MM.1S (cell line): ENCODE data around the gene ZNF516.

Source experiments
- DNase-seq: peaks from one replicate; pipeline ENCODE4 v3.0.0-alpha.2; 2015
- H2AFZ ChIP-seq: fragments of 300-600 bp; sonication (generic); 2 replicates; pipeline ENCODE4 v1.6.0; 2016; ENCODE audit warnings: antibody characterized with exemption, low read length
- H3F3A ChIP-seq: fragments of 300-600 bp; sonication (generic); 2 replicates; pipeline ENCODE4 v1.6.1; 2016; ENCODE audit warnings: mild to moderate bottlenecking, antibody characterized with exemption, low read length, moderate library complexity, mixed read lengths; ENCODE audit not compliant: insufficient read depth
- H3K27ac ChIP-seq: fragments of 300-600 bp; sonication (generic); 2 replicates; pipeline ENCODE4 v1.5.1; 2016; ENCODE audit warnings: mild to moderate bottlenecking, low read length
- H3K27me3 ChIP-seq: fragments of 300-600 bp; sonication (generic); replicated peaks from 2 replicates; pipeline ENCODE4 v1.6.0; 2016; ENCODE audit warnings: low read length; ENCODE audit not compliant: insufficient read depth
- H3K36me3 ChIP-seq: fragments of 300-600 bp; sonication (generic); replicated peaks from 2 replicates; pipeline ENCODE4 v1.6.1; 2016; ENCODE audit warnings: mild to moderate bottlenecking, low read length, mixed read lengths; ENCODE audit not compliant: insufficient read depth
- H3K4me1 ChIP-seq: fragments of 300-600 bp; sonication (generic); 2 replicates; pipeline ENCODE4 v1.6.1; 2016; ENCODE audit warnings: low read length, mixed read lengths
- H3K4me2 ChIP-seq: fragments of 300-600 bp; sonication (generic); 2 replicates; pipeline ENCODE4 v1.6.0; 2016; ENCODE audit warnings: low read depth, low read length
- H3K4me3 ChIP-seq: fragments of 300-600 bp; sonication (generic); 2 replicates; pipeline ENCODE4 v1.5.1; 2016; ENCODE audit warnings: low read length, mixed read lengths
- H3K79me2 ChIP-seq: fragments of 300-600 bp; sonication (generic); 2 replicates; pipeline ENCODE4 v1.6.1; 2016; ENCODE audit warnings: mixed run types, low read length, mixed read lengths
- H3K9ac ChIP-seq: fragments of 300-600 bp; sonication (generic); 2 replicates; pipeline ENCODE4 v1.6.1; 2016; ENCODE audit warnings: low read length, mixed read lengths
- H3K9me2 ChIP-seq: fragments of 300-600 bp; sonication (generic); replicated peaks from 2 replicates; pipeline ENCODE4 v1.6.1; 2016; ENCODE audit warnings: mild to moderate bottlenecking, low read length, mixed read lengths; ENCODE audit not compliant: insufficient read depth
- H3K9me3 ChIP-seq: fragments of 300-600 bp; sonication (generic); replicated peaks from 2 replicates; pipeline ENCODE4 v1.6.1; 2016; ENCODE audit warnings: mild to moderate bottlenecking, low read length, mixed read lengths; ENCODE audit not compliant: insufficient read depth
- H4K20me1 ChIP-seq: fragments of 300-600 bp; sonication (generic); 2 replicates; pipeline ENCODE4 v1.6.1; 2016; ENCODE audit warnings: mild to moderate bottlenecking, low read length, moderate library complexity, mixed read lengths; ENCODE audit not compliant: insufficient read depth
- CTCF ChIP-seq: fragments of 300-600 bp; sonication (generic); IDR thresholded peaks from 2 replicates; pipeline ENCODE4 v1.5.1; 2016; ENCODE audit warnings: antibody characterized with exemption, low read length, mixed read lengths
- EZH2 ChIP-seq: fragments of 300-600 bp; sonication (generic); optimal IDR thresholded peaks from 2 replicates; pipeline ENCODE3; 2017; ENCODE audit warnings: low read depth, mild to moderate bottlenecking, antibody characterized with exemption, low read length, mixed read lengths
- EZH2phosphoT487 ChIP-seq: fragments of 300-600 bp; sonication (generic); IDR thresholded peaks from 2 replicates; pipeline ENCODE4 v1.6.1; 2018; ENCODE audit warnings: antibody characterized with exemption, low read length

Gene ZNF516

GRCh38 chr18:76410033-76410432 lies 85.0 kb downstream of the ZNF516 start:
- Histone ChIP-seq H3K4me2 (no peak overlapping the region), H4K20me1 (no peaks in the 10 kb centered on the region), H3K9me3 (no peaks in the 10 kb centered on the region), H3K27ac (no peak overlapping the region), H3K9me2 (no peaks in the 10 kb centered on the region), H3K4me1 (no peaks in the 10 kb centered on the region), H3F3A (no peaks in the 10 kb centered on the region), H2AFZ (no peak overlapping the region), H3K36me3 (no peaks in the 10 kb centered on the region), H3K79me2 (no peaks in the 10 kb centered on the region), H3K4me3 (no peak overlapping the region), H3K9ac (no peak overlapping the region), H3K27me3 (no peaks in the 10 kb centered on the region)
- TF ChIP-seq EZH2phosphoT487 (no peak), EZH2 (no peak), CTCF (no peak)
- DNase-seq: no peak

- no peak for DNase-seq
- H3K36me3 ChIP-seq: no peaks in the 10 kb centered on the region
- H3F3A ChIP-seq: no peaks in the 10 kb centered on the region
- no peak overlapping the region for H3K27ac ChIP-seq
- no peaks in the 10 kb centered on the region for H3K9me3 ChIP-seq
- H4K20me1 ChIP-seq: no peaks in the 10 kb centered on the region
- H3K9ac ChIP-seq: no peak overlapping the region
- H3K9me2 ChIP-seq: no peaks in the 10 kb centered on the region
- no peaks in the 10 kb centered on the region for H3K79me2 ChIP-seq
- no peaks in the 10 kb centered on the region for H3K27me3 ChIP-seq
- H3K4me2 ChIP-seq: no peak overlapping the region
- H3K4me3 ChIP-seq: no peak overlapping the region
- no peaks in the 10 kb centered on the region for H3K4me1 ChIP-seq
- TF ChIP-seq CTCF: no peak
- no peak for TF ChIP-seq EZH2
- TF ChIP-seq EZH2phosphoT487: no peak
- H2AFZ ChIP-seq: no peak overlapping the region
These were observed 86.5 kb downstream of the ZNF516 start for GRCh38 chr18:76408480-76409067.

GRCh38 chr18:76407681-76408080 lies 87.4 kb downstream of the ZNF516 start:
- TF ChIP-seq EZH2phosphoT487 (no peak), CTCF (no peak), EZH2 (no peak)
- Histone ChIP-seq H3K4me2 (no peak overlapping the region), H3K9me2 (no peaks in the 10 kb centered on the region), H3K9ac (no peak overlapping the region), H3K27me3 (no peaks in the 10 kb centered on the region), H3K4me3 (no peak overlapping the region), H3K79me2 (no peaks in the 10 kb centered on the region), H2AFZ (no peak overlapping the region), H3K9me3 (no peaks in the 10 kb centered on the region), H3F3A (no peaks in the 10 kb centered on the region), H3K4me1 (no peaks in the 10 kb centered on the region), H4K20me1 (no peaks in the 10 kb centered on the region), H3K36me3 (no peaks in the 10 kb centered on the region), H3K27ac (no peak overlapping the region)
- DNase-seq: no peak
